ENCODE data around the gene NPM1. TPM values are rescaled to one million over a fixed set of nuclear protein-coding genes. Genes with fewer than 3 reads are reported as not detected.
A peak's percentile ranks its signal among the peaks of the same experiment; 100 is the strongest.

The NPM1 gene
- total RNA-seq, 4 donors from 2014 or later = 388 to 648 (median 553) TPM

DNA sequence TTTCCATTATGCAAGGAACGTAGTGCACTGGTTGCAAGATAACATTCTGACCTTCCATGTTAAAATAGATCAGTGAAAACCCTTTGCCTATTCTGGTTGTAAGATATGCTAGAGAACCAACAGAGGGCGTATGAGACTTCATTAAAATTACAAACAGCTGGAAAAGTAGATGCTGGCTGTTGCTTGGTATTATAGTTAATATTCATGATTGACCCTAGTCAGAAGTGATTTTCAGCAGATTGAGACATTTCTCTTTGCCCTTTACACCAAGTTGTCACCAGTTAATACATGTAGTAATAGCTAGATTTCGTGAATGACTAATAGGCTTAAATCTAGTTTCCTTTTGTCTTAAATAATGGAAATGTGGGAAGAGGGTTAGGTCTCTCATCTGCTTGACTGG is 18.0 kb downstream of the NPM1 start:
- DNase-seq (ENCODE audit: extremely low spot score) = no peak
- peaks cover 24 to 26% (median 26%) of the 10 kb centered on the region in 4 donors for H3K4me1 ChIP-seq
- intact Hi-C loops (cut with DNase I) = no loop called here
- no peak overlapping the region for H3K27ac ChIP-seq (replicated peaks in 1 of 4)
- H3K4me3 ChIP-seq = no peak overlapping the region
- H3K36me3 ChIP-seq = peaks cover 41 to 73% (median 58%) of the 10 kb centered on the region in 4 donors
- no peak for TF ChIP-seq POLR2AphosphoS5 (IDR thresholded peaks at IDR 0.05)
- TF ChIP-seq POLR2A (IDR thresholded peaks at IDR 0.05; ENCODE audit: low read depth) = no peak
- TF ChIP-seq EP300 (IDR thresholded peaks at IDR 0.05) = no peak
- TF ChIP-seq, protein P1, sequence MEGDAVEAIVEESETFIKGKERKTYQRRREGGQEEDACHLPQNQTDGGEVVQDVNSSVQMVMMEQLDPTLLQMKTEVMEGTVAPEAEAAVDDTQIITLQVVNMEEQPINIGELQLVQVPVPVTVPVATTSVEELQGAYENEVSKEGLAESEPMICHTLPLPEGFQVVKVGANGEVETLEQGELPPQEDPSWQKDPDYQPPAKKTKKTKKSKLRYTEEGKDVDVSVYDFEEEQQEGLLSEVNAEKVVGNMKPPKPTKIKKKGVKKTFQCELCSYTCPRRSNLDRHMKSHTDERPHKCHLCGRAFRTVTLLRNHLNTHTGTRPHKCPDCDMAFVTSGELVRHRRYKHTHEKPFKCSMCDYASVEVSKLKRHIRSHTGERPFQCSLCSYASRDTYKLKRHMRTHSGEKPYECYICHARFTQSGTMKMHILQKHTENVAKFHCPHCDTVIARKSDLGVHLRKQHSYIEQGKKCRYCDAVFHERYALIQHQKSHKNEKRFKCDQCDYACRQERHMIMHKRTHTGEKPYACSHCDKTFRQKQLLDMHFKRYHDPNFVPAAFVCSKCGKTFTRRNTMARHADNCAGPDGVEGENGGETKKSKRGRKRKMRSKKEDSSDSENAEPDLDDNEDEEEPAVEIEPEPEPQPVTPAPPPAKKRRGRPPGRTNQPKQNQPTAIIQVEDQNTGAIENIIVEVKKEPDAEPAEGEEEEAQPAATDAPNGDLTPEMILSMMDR (IDR thresholded peaks at IDR 0.05) = peak; percentile 12 to 44 (median 14)
- WGBS = 50% methylated on average over 3 of the region's 3 CpGs
- no peaks in the 10 kb centered on the region for H3K27me3 ChIP-seq
- H3K9me3 ChIP-seq = no peaks in the 10 kb centered on the region

DNA sequence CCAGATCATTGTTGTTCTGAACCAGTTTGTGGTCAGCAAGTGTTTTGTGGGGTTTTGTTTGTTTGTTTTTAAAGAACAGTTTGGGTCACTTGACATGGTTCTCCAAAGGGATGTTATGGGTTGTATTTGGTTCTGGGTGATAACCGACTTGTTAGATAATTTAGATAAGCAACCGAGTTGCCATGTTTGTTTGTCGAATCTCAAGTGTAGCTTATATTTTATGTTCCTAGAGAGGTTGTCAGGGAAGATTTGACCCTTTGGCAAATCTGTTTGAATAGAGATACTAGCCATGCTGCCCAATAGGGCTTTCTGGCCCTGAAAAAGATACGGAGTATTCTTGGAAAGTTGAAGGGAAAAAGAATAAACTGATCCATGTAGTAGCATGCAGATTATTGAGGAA is 19.6 kb downstream of the NPM1 start:
- WGBS = 82% methylated on average over 4 of the region's 4 CpGs
- intact Hi-C loops (cut with DNase I) = no loop called here
- Histone ChIP-seq H3K4me3 (no peak overlapping the region), H3K36me3 (peaks cover 28 to 75% (median 59%) of the 10 kb centered on the region in 4 donors), H3K9me3 (no peaks in the 10 kb centered on the region), H3K27me3 (no peaks in the 10 kb centered on the region), H3K27ac (replicated peaks in 1 of 4) (no peak overlapping the region), H3K4me1 (peaks cover 24 to 34% (median 28%) of the 10 kb centered on the region in 4 donors)
- no peak for DNase-seq (ENCODE audit: extremely low spot score)
- TF ChIP-seq, protein P1 (IDR thresholded peaks at IDR 0.05) = no peak
- TF ChIP-seq EP300 (IDR thresholded peaks at IDR 0.05) (no peak), POLR2AphosphoS5 (IDR thresholded peaks at IDR 0.05) (no peak), POLR2A (IDR thresholded peaks at IDR 0.05; ENCODE audit: low read depth) (no peak)

DNA sequence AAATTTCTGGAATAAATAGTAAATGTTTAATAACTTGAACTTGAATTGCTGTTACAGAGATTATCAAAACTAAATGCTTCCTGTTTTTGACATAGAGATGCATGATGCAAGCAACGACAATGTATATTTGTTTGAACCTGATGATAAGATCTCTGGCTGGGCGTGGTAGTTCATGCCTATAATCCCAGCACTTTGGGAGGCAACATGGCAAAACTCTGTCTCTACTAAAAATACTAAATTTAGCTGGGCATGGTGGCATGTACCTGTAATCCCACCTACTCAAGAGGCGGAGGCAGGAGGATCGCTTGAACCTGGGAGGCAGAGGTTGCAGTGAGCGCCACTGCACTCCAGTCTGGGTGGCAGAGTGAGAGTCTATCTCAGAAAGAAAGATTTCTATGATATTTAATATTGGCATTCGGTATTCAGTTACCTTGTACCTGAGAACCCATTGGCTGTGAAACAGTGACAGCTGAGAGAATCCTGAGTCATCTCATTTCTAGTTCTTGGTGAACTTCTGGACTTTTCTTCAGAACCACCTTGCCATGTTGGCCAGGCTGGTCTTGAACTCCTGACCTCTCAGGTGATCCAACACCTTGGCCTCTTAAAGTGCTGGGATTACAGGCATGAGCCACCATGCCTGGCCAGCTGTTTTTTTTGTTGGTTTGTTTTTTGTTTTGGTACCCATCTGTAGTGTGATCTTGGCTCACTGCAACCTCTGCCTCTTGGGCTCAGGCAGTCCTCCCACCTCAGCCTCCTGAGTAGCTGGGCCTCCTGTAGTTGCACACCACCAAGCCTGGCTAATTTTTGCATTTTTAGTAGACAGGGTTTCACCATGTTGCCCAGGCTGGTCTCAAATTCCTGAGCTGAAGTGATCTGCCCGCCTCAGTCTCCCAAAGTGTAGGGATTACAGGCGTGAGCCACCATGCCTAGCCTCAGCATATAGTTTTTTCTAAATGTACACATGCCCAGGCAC is 21.8 kb downstream of the NPM1 start:
- WGBS = 93% methylated on average over 8 of the region's 8 CpGs
- peaks cover 28 to 90% (median 70%) of the 10 kb centered on the region in 4 donors for H3K36me3 ChIP-seq
- intact Hi-C loops (cut with DNase I) = no loop called here
- H3K4me1 ChIP-seq = peaks cover 24 to 34% (median 28%) of the 10 kb centered on the region in 4 donors
- no peaks in the 10 kb centered on the region for H3K27me3 ChIP-seq
- no peaks in the 10 kb centered on the region for H3K9me3 ChIP-seq
- DNase-seq (ENCODE audit: extremely low spot score) = no peak
- no peak overlapping the region for H3K4me3 ChIP-seq
- peak overlapping the region in 1 of 4 donors; percentile 1 for H3K27ac ChIP-seq (replicated peaks in 1 of 4)
- TF ChIP-seq POLR2A (IDR thresholded peaks at IDR 0.05; ENCODE audit: low read depth) = no peak
- TF ChIP-seq, protein P1 (IDR thresholded peaks at IDR 0.05) = no peak
- no peak for TF ChIP-seq POLR2AphosphoS5 (IDR thresholded peaks at IDR 0.05)
- no peak for TF ChIP-seq EP300 (IDR thresholded peaks at IDR 0.05)

DNA sequence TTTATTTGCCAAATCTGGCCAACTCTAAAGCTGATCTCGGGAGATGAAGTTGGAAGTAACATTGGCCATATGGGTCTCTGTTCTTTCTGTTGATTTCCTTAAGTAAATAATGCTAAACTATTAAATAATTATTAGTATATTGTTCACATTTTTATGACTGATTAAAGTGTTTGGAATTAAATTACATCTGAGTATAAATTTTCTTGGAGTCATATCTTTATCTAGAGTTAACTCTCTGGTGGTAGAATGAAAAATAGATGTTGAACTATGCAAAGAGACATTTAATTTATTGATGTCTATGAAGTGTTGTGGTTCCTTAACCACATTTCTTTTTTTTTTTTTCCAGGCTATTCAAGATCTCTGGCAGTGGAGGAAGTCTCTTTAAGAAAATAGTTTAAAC is 22.5 kb downstream of the NPM1 start:
- Histone ChIP-seq H3K4me1 (peaks cover 24 to 34% (median 28%) of the 10 kb centered on the region in 4 donors), H3K36me3 (peaks cover 25 to 83% (median 64%) of the 10 kb centered on the region in 4 donors), H3K4me3 (no peak overlapping the region), H3K27ac (replicated peaks in 1 of 4) (peak overlapping the region in 1 of 4 donors; percentile 1), H3K27me3 (no peaks in the 10 kb centered on the region), H3K9me3 (no peaks in the 10 kb centered on the region)
- no peak for DNase-seq (ENCODE audit: extremely low spot score)
- TF ChIP-seq EP300 (IDR thresholded peaks at IDR 0.05) (no peak), POLR2A (IDR thresholded peaks at IDR 0.05; ENCODE audit: low read depth) (no peak), POLR2AphosphoS5 (IDR thresholded peaks at IDR 0.05) (no peak)
- TF ChIP-seq, protein P1 (IDR thresholded peaks at IDR 0.05) = no peak
- WGBS = 0% methylated on average over 1 of the region's 1 CpG
- intact Hi-C loops (cut with DNase I) = no loop called here
